ENCODE measurements around the gene CLEC18B. TPM values are rescaled to one million over a fixed set of nuclear protein-coding genes. Genes with fewer than 3 reads are reported as not detected.

The CLEC18B gene
- total RNA-seq, 3 donors from 2014 or later, result 1.1 to 5.5 (median 2.0) TPM

GRCh38 chr16:74465281-74465680 lies 44.0 kb upstream of the CLEC18B start:
- no peak overlapping the region for H3K4me3 ChIP-seq
- no peak for TF ChIP-seq CTCF (IDR thresholded peaks at IDR 0.05)
- H3K36me3 ChIP-seq (ENCODE audit: low read depth), result peaks cover 5% of the 10 kb centered on the region
- H3K9me3 ChIP-seq, result no peaks in the 10 kb centered on the region
- intact Hi-C loops (cut with DNase I, micrococcal nuclease), result no loop called here
- no peak for DNase-seq
- ATAC-seq, result no peak
- no peaks in the 10 kb centered on the region for H3K4me1 ChIP-seq (ENCODE audit: low read depth)

DNA sequence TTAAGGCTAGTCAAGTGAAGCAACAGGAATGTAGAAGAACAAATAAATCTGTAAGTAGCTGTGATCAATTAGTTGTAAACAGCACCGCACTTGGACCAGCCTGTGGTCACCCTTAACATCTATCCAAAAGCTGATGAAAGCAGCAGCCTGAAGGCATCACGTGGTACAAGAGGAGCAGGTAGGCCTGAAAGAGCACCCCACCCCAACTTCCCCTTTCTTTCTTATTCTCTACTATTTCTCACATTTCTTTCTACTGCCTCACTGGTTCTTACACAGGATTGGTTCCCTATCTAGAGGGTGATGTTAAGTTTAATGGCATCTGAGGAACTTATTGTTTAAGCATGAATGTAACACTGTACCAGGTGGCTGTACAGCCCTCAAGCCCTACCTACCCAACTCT lies 42.6 kb upstream of the CLEC18B start:
- ATAC-seq, result no peak
- no peak for DNase-seq
- Histone ChIP-seq H3K4me3 (no peak overlapping the region), H3K9me3 (no peaks in the 10 kb centered on the region), H3K36me3 (ENCODE audit: low read depth) (peaks cover 5% of the 10 kb centered on the region), H3K4me1 (ENCODE audit: low read depth) (no peaks in the 10 kb centered on the region)
- intact Hi-C loops (cut with DNase I, micrococcal nuclease), result no loop called here
- TF ChIP-seq CTCF (IDR thresholded peaks at IDR 0.05), result no peak

DNA sequence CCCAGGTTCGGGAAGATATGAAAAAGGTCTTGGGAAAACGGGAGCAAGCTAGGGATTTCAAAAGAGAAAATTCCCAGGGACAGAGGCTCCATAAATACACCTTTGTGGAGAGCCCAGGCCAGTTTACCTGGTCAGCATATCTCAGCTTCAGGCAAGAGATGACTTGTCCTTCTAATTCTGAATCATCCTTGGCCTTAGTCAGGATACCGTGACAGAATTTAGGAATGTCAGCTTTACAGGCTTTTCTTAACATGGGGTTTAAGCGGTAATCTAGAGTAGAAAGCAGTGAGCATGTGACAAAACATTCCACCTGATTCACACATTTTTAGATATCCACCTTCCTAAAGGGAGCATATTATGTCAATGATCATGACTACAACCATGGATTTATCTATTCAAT lies 41.1 kb upstream of the CLEC18B start:
- TF ChIP-seq CTCF (IDR thresholded peaks at IDR 0.05), result no peak
- Histone ChIP-seq H3K4me3 (no peak overlapping the region), H3K4me1 (ENCODE audit: low read depth) (no peaks in the 10 kb centered on the region), H3K9me3 (no peaks in the 10 kb centered on the region), H3K36me3 (ENCODE audit: low read depth) (peaks cover 5% of the 10 kb centered on the region)
- ATAC-seq, result no peak
- no peak for DNase-seq
- intact Hi-C loops (cut with DNase I, micrococcal nuclease), result no loop called here

- intact Hi-C loops (cut with DNase I, micrococcal nuclease), result no loop called here
- ATAC-seq, result no peak
- no peaks in the 10 kb centered on the region for H3K9me3 ChIP-seq
- peaks cover 7% of the 10 kb centered on the region for H3K36me3 ChIP-seq (ENCODE audit: low read depth)
- no peaks in the 10 kb centered on the region for H3K4me1 ChIP-seq (ENCODE audit: low read depth)
- no peak overlapping the region for H3K4me3 ChIP-seq
- DNase-seq, result no peak
- TF ChIP-seq CTCF (IDR thresholded peaks at IDR 0.05), result no peak
Observed at GRCh38 chr16:74461826-74462225, 40.5 kb upstream of the CLEC18B start.

DNA sequence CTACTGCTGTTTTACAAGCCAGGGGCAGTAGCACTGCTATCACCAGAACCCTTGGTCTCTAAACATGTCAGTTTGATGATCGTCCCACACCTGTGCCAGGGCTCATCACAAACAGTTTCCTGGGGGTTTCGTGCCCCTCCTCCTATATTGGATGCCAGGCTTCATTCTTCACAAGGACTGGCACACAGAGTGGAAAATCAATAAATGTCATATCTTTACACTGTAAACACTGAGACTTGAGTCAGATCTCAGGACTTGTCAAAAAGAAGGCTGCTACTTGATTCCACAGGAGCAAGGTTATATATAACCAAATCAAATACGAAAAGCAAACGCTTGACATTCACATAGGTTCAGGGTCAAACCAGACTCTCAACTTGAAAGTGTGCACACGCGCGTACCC lies 39.3 kb upstream of the CLEC18B start:
- ATAC-seq, result no peak
- Histone ChIP-seq H3K9me3 (no peaks in the 10 kb centered on the region), H3K4me1 (ENCODE audit: low read depth) (no peaks in the 10 kb centered on the region), H3K4me3 (no peak overlapping the region), H3K36me3 (ENCODE audit: low read depth) (peaks cover 14% of the 10 kb centered on the region)
- intact Hi-C loops (cut with DNase I, micrococcal nuclease), result no loop called here
- TF ChIP-seq CTCF (IDR thresholded peaks at IDR 0.05), result no peak
- DNase-seq, result no peak

DNA sequence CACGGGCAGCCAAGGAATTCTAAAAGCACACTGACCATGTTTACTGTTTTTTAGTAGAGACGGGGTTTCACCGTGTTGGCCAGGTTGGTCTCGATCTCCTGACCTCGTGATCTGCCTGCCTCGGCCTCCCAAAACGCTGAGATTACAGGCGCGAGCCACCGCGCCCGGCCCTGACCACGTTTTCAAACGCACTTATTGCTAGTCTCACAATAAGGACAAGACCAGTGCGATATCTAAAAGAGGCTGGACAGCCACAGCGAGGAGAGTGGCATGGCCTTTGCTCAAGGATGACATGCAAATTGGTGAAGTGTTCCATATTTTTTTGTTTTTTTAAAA lies 35.0 kb upstream of the CLEC18B start:
- no peak for TF ChIP-seq CTCF (IDR thresholded peaks at IDR 0.05)
- Histone ChIP-seq H3K4me3 (no peak overlapping the region), H3K4me1 (ENCODE audit: low read depth) (no peaks in the 10 kb centered on the region), H3K36me3 (ENCODE audit: low read depth) (peaks cover 12% of the 10 kb centered on the region), H3K9me3 (no peaks in the 10 kb centered on the region)
- ATAC-seq (no peak), DNase-seq (no peak)
- intact Hi-C loops (cut with DNase I, micrococcal nuclease), result no loop called here

Measured in mucosa of descending colon (tissue), 3 donors.